Loucy (cell line): ENCODE data around the gene MOV10L1.

ENCODE experiments used
- H2AFZ ChIP-seq: fragments of 200-600 bp; sonication (generic); 2 replicates; pipeline ENCODE4 v1.6.0; 2016; ENCODE audit warnings: antibody characterized with exemption, mild to moderate bottlenecking, low read length, moderate library complexity
- H3F3A ChIP-seq: fragments of 200-600 bp; 2 replicates; pipeline ENCODE4 v1.6.0; 2016; ENCODE audit warnings: antibody characterized with exemption, low read depth, mild to moderate bottlenecking
- H3K27me3 ChIP-seq: fragments of 200-600 bp; sonication (generic); 2 replicates; pipeline ENCODE4 v1.6.1; 2014; ENCODE audit warnings: low read length, mild to moderate bottlenecking; ENCODE audit not compliant: insufficient read depth, poor library complexity, severe bottlenecking
- H3K36me3 ChIP-seq: fragments of 200-600 bp; sonication (generic); 2 replicates; pipeline ENCODE4 v1.6.1; 2016; ENCODE audit warnings: low read length; ENCODE audit not compliant: insufficient read depth
- H3K4me1 ChIP-seq: fragments of 200-600 bp; sonication (generic); 2 replicates; pipeline ENCODE4 v1.5.1; 2014; ENCODE audit warnings: low read length, mild to moderate bottlenecking; ENCODE audit not compliant: insufficient read depth, poor library complexity, severe bottlenecking
- H3K4me2 ChIP-seq: fragments of 200-600 bp; sonication (generic); 2 replicates; pipeline ENCODE4 v1.6.0; 2014; ENCODE audit warnings: antibody characterized with exemption, low read length, low read depth, mild to moderate bottlenecking; ENCODE audit not compliant: poor library complexity, severe bottlenecking
- H3K4me3 ChIP-seq: fragments of 200-600 bp; sonication (generic); 2 replicates; pipeline ENCODE4 v1.5.1; 2014; ENCODE audit warnings: low read length, mild to moderate bottlenecking, mixed read lengths; ENCODE audit not compliant: poor library complexity, severe bottlenecking
- H3K79me2 ChIP-seq: fragments of 200-600 bp; sonication (generic); 2 replicates; pipeline ENCODE4 v1.6.1; 2014; ENCODE audit warnings: low read length; ENCODE audit not compliant: insufficient read depth
- H3K9ac ChIP-seq: fragments of 200-600 bp; sonication (generic); 2 replicates; pipeline ENCODE4 v1.6.0; 2014; ENCODE audit warnings: mild to moderate bottlenecking, low read depth, low read length, moderate library complexity; ENCODE audit not compliant: poor library complexity, severe bottlenecking
- H3K9me2 ChIP-seq: fragments of 200-600 bp; sonication (generic); replicated peaks from 2 replicates; pipeline ENCODE4 v1.6.1; 2016; ENCODE audit warnings: low read depth, low read length, mixed read lengths
- H3K9me3 ChIP-seq: fragments of 200-600 bp; sonication (generic); 2 replicates; pipeline ENCODE4 v1.6.1; 2014; ENCODE audit warnings: mild to moderate bottlenecking, antibody characterized with exemption, low read length, low read depth; ENCODE audit not compliant: insufficient read depth
- H4K20me1 ChIP-seq: fragments of 200-600 bp; sonication (generic); 2 replicates; pipeline ENCODE4 v1.6.0; 2014; ENCODE audit warnings: antibody characterized with exemption, low read length, mild to moderate bottlenecking; ENCODE audit not compliant: insufficient read depth, poor library complexity, severe bottlenecking
- EZH2phosphoT487 ChIP-seq: fragments of 200-600 bp; IDR thresholded peaks from 2 replicates; pipeline ENCODE4 v1.6.1; 2018; ENCODE audit warnings: antibody characterized with exemption, mild to moderate bottlenecking, moderate library complexity, borderline replicate concordance
- TF ChIP-seq, protein P1 (sequence below): fragments of 200-600 bp; sonication (generic); conservative IDR thresholded peaks from 2 replicates; pipeline ENCODE4 v1.5.1; 2014; ENCODE audit warnings: mild to moderate bottlenecking, antibody characterized with exemption, low read length

MOV10L1 gene

DNA sequence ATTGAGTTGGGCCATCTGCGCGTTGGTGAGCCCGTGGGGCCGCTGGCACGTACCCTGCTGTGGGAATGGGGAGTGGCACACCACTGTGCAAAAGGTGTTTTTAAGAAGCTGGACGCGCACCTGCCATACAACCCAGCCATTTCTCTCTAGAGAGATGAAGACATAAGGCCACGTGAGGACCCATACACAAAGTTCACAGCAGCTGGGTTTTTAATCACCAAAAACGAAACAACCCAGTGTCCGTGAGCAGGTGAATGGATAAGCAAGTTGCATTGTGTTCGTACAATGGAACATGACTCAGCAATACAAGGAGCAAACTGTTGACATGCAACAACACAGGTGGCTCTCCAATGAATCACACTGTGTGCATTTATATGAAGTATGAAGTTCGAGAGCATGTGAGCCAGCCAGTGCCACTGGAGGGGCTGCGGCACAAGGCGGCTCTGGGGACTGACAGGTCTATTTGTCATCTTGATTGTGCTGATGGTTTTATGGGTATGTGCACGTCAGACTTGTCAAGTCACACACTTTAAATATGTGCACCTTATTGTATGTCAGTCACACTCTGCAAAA is 50.1 kb downstream of the MOV10L1 start:
- Histone ChIP-seq H3K9me2 (no peaks in the 10 kb centered on the region), H3K27me3 (no peaks in the 10 kb centered on the region), H3K36me3 (no peaks in the 10 kb centered on the region), H3K4me2 (no peak overlapping the region), H3K9me3 (no peaks in the 10 kb centered on the region), H3K4me3 (no peak overlapping the region), H3K9ac (no peak overlapping the region), H4K20me1 (no peaks in the 10 kb centered on the region), H3K79me2 (no peaks in the 10 kb centered on the region), H2AFZ (no peak overlapping the region), H3K4me1 (no peaks in the 10 kb centered on the region), H3F3A (no peaks in the 10 kb centered on the region)
- TF ChIP-seq, protein P1, sequence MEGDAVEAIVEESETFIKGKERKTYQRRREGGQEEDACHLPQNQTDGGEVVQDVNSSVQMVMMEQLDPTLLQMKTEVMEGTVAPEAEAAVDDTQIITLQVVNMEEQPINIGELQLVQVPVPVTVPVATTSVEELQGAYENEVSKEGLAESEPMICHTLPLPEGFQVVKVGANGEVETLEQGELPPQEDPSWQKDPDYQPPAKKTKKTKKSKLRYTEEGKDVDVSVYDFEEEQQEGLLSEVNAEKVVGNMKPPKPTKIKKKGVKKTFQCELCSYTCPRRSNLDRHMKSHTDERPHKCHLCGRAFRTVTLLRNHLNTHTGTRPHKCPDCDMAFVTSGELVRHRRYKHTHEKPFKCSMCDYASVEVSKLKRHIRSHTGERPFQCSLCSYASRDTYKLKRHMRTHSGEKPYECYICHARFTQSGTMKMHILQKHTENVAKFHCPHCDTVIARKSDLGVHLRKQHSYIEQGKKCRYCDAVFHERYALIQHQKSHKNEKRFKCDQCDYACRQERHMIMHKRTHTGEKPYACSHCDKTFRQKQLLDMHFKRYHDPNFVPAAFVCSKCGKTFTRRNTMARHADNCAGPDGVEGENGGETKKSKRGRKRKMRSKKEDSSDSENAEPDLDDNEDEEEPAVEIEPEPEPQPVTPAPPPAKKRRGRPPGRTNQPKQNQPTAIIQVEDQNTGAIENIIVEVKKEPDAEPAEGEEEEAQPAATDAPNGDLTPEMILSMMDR, result no peak
- no peak for TF ChIP-seq EZH2phosphoT487

DNA sequence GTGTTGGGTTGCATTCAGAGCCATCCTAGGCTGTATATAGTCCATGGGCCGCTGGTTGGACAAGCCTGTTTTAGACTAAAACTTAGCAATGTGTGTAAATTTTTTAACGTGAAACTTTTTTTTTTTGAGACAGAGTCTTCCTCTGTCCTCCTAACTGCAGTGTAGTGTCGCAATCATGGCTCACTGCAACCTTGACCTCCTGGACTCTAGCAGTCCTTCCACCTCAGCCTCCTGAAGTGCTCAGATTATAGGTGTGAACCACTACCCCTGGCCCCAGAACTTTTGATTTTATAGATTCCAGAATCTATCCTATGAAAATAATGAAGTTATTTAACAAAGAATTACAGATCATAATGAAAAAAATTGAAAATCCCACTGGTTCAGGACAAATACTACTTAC is 50.8 kb downstream of the MOV10L1 start:
- H4K20me1 ChIP-seq, result no peaks in the 10 kb centered on the region
- H3K4me3 ChIP-seq, result no peak overlapping the region
- no peaks in the 10 kb centered on the region for H3K36me3 ChIP-seq
- no peaks in the 10 kb centered on the region for H3F3A ChIP-seq
- H3K9me2 ChIP-seq, result no peaks in the 10 kb centered on the region
- TF ChIP-seq EZH2phosphoT487, result no peak
- TF ChIP-seq, protein P1, result no peak
- no peaks in the 10 kb centered on the region for H3K79me2 ChIP-seq
- no peak overlapping the region for H3K9ac ChIP-seq
- H3K4me1 ChIP-seq, result no peaks in the 10 kb centered on the region
- no peaks in the 10 kb centered on the region for H3K27me3 ChIP-seq
- no peak overlapping the region for H2AFZ ChIP-seq
- no peaks in the 10 kb centered on the region for H3K9me3 ChIP-seq
- no peak overlapping the region for H3K4me2 ChIP-seq

DNA sequence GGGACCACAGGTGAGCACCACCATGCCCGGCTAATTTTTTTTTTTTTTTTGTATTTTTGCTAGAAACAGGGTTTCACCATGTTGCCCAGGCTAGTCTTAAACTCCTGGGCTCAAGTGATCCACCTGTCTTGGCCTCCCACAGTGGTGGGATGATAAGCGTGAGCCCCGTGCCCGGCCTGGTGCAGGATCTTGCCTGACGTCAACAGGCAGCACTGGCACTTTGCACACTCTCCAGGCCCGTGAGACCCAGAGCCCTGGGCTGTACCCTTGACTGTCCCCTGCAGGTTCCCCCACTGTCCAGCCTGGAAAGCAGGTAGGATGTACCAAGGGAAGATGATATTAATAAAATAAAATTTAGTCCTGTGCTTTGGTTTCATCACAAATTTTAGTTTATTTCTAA is 51.7 kb downstream of the MOV10L1 start:
- no peaks in the 10 kb centered on the region for H3F3A ChIP-seq
- H3K4me2 ChIP-seq, result no peak overlapping the region
- no peaks in the 10 kb centered on the region for H3K36me3 ChIP-seq
- TF ChIP-seq, protein P1, result no peak
- no peak for TF ChIP-seq EZH2phosphoT487
- H3K4me1 ChIP-seq, result no peaks in the 10 kb centered on the region
- no peak overlapping the region for H3K4me3 ChIP-seq
- no peak overlapping the region for H3K9ac ChIP-seq
- H4K20me1 ChIP-seq, result no peaks in the 10 kb centered on the region
- H3K9me2 ChIP-seq, result no peaks in the 10 kb centered on the region
- no peaks in the 10 kb centered on the region for H3K9me3 ChIP-seq
- H2AFZ ChIP-seq, result no peak overlapping the region
- no peaks in the 10 kb centered on the region for H3K79me2 ChIP-seq
- H3K27me3 ChIP-seq, result no peaks in the 10 kb centered on the region
